Fibroblast of pulmonary artery (primary cell): ENCODE data around the gene CUBN.
A peak's percentile ranks its signal among the peaks of the same experiment; 100 is the strongest.

Experiments
- DNase-seq: peaks from one replicate; pipeline ENCODE4 v3.0.0-alpha.2; 2010; ENCODE audit warnings: low read depth
- H3K4me3 ChIP-seq: replicated peaks from 2 replicates; pipeline ENCODE4 v1.5.1; 2011; ENCODE audit warnings: low read depth, mild to moderate bottlenecking, control low read depth, low read length, moderate library complexity
- TF ChIP-seq, protein P1 (sequence below): IDR thresholded peaks from 2 replicates; pipeline ENCODE4 v1.5.1; 2011; ENCODE audit warnings: mild to moderate bottlenecking, control low read depth, low read length, inconsistent platforms; ENCODE audit errors: missing control alignments

The CUBN gene

DNA sequence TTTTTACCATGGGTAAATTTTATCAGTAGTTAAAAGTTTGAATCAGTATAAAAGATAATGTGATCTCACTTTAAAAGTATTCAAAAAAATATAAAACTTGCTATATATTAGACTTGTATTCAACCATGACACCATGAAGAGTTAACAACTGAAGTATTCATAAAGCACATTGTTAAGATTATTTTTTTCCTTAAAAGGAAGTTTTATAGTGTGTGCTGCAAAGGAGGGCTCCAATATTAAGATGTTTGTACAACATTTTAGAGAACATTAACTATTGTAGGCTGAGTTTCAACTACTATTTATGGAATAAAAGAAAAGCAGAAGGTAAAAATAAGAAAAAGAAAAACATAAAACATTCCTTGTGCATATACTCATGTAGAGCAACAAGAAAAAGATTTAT lies 24.5 kb upstream of the CUBN start:
- TF ChIP-seq, protein P1, sequence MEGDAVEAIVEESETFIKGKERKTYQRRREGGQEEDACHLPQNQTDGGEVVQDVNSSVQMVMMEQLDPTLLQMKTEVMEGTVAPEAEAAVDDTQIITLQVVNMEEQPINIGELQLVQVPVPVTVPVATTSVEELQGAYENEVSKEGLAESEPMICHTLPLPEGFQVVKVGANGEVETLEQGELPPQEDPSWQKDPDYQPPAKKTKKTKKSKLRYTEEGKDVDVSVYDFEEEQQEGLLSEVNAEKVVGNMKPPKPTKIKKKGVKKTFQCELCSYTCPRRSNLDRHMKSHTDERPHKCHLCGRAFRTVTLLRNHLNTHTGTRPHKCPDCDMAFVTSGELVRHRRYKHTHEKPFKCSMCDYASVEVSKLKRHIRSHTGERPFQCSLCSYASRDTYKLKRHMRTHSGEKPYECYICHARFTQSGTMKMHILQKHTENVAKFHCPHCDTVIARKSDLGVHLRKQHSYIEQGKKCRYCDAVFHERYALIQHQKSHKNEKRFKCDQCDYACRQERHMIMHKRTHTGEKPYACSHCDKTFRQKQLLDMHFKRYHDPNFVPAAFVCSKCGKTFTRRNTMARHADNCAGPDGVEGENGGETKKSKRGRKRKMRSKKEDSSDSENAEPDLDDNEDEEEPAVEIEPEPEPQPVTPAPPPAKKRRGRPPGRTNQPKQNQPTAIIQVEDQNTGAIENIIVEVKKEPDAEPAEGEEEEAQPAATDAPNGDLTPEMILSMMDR = no peak
- DNase-seq = no peak

DNA sequence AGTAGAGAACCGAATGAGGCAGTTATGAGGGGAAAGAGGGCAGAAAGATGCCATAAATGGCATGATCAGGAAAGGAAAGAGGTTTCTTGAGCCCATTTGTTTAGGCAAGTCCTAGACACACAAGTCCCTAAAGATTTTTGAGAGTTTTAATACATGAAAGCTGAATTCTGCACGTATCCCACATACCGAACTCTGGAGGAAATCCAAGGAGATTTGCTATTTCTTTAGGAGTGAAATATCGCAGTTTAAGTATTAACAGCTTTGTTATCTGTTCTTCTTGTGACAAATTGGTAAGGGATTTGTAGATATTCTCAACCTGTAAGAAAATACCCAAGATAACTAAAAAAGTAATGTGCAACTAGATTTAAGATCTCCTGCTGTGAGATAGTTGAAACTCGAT lies 23.7 kb upstream of the CUBN start:
- TF ChIP-seq, protein P1 = no peak
- no peak for DNase-seq
- H3K4me3 ChIP-seq = no peak overlapping the region

More for the DNA sequence above, 24.5 kb upstream of the CUBN start:
- H3K4me3 ChIP-seq = no peak overlapping the region

DNA sequence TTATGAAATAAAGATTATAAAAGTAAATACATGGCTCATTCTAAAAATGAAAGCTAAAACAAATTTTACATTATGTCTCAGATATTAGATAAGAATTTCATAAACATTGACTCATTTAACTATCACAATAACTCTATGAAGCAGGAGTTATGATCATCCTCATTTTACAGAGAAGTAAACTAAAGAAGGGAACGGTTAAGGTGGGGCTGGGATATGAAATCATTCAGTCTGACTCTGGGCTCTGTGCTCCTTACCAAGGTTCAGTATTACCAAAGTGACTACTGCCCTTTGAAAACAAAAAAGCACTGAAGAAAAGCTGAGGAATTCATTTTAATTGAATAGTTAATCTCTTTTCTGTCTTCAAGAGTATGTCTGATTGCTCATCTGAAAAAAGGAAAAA lies 22.1 kb upstream of the CUBN start:
- no peak overlapping the region for H3K4me3 ChIP-seq
- TF ChIP-seq, protein P1 = no peak
- no peak for DNase-seq

DNA sequence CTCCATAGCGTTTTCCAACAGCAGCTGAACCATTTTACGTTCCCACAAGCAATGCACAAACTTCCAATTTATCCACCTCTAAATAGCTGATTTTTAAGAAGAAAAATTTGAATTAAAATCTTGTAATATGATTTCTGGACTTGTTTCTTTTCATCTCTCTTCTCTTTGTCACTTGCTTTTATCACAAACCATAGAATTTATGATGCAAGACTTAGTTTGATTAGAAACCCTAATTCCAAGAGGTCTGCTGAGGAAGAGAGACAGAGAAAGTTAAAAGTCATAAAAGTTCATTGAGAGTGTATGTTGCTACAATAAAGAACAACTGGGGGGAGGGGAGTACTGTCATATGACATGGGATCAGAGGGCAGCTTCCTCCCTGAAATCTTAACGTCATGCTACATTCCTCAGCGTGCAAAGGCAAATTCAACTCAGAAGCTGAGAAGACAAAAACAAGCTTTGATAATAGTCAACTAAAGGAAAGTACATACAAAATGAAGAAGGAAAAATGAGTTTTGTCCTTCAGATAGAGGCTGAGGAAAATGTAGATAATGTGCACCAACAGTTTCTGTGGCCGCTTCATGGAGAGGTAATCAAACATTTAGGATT lies 18.4 kb upstream of the CUBN start:
- H3K4me3 ChIP-seq = no peak overlapping the region
- peak; percentile 90 for DNase-seq
- TF ChIP-seq, protein P1 = no peak

DNA sequence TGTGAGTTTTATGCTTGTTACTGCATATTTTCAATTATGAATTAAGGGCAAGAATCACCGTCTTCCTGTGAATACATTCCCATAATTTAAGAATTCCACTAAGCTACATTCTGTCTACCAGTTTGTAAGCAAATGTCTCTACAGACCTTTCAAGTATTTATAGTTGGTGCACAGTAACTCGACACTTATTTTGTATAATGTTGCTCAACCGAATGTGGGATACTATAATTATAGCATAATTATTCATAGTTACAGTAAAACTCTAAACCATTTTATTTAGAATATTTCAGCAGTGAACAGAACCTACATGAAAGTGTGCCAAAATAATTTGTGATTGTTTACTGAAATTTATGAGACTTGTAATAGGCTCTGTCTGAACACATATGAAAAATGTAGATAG lies 17.3 kb upstream of the CUBN start:
- DNase-seq = no peak
- H3K4me3 ChIP-seq = no peak overlapping the region
- TF ChIP-seq, protein P1 = no peak

DNA sequence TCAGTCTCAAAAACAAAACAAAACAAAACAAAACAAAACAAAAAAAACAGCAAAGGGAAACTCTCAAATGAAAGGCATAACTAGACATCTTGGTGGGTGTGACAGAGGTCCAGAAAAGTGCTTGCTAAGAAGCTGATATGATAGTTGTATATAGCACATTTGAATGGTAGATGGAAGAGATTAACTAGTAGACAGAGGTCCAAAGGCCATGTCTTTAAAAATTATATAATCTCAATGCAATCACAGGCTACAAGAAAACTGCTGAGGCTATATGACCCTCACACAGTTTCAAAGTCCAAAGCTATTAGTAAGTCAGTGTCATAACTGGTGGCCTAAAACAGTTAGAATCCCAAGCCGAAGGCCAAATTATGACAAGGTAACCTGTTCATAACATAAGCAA lies 15.6 kb upstream of the CUBN start:
- H3K4me3 ChIP-seq = no peak overlapping the region
- TF ChIP-seq, protein P1 = no peak

DNA sequence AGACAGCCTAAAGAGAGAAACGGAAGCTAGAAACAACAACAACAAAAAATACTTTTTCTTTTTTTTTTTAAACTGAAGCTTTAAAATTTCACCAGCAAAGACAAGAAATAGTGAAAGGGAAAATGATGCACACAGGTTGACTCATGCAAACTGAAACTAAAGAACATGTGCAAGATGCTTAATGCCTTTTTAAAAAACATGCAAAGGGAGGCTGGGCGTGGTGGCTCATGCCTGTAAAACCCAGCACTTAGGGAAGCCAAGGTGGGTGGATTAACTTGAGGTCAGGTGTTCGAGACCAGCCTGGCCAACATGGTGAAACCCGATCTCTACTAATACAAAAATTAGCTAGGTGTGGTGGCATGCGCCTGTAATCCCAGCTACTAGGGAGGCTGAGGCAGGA lies 15.1 kb upstream of the CUBN start:
- no peak overlapping the region for H3K4me3 ChIP-seq
- no peak for DNase-seq
- TF ChIP-seq, protein P1 = no peak

More for the DNA sequence above, 15.6 kb upstream of the CUBN start:
- DNase-seq = no peak
